Endothelial cell of umbilical vein (primary cell): ENCODE measurements around the gene BCL2A1. TPM values are rescaled to one million over a fixed set of nuclear protein-coding genes. Genes with fewer than 3 reads are reported as not detected.
"Not testable (repeated sequence)": the region's sequence is repeated elsewhere in the genome, so short reads cannot be mapped to it uniquely, and the experiment has no call there.

ENCODE experiments used
- BruUV-seq: library from RNA; stranded (reverse); fragments of 400-500 nt; replicated peaks from 2 replicates; lab custom pipeline; 2021; lab: Mats Ljungman, UMichigan
- CTCF ChIA-PET: fragments of 300-600, 350-600 bp; sonication (Branson Sonifier 250); formaldehyde crosslinking; loops from one replicate; lab custom pipeline; 2021; ENCODE audit warnings: antibody characterized with exemption, inconsistent platforms; lab: Charles Lee
- POLR2A ChIA-PET: fragments of 300-600, 350-600 bp; sonication (Branson Sonifier 250); formaldehyde crosslinking; loops from one replicate; lab custom pipeline; 2021; ENCODE audit warnings: antibody characterized with exemption, inconsistent platforms; lab: Charles Lee
- DNase-seq: peaks from one replicate; pipeline ENCODE4 v3.0.0-alpha.2; 2011; ENCODE audit warnings: low read depth, low spot score
- FAIRE-seq: peaks from 2 replicates; lab custom pipeline; 2011; peaks lifted over from hg19 to GRCh38; lab: Jason Lieb, UNC
- H2AFZ ChIP-seq: 2 replicates; pipeline ENCODE4 v1.6.0; 2012; ENCODE audit warnings: low read depth, low read length, control low read depth, inconsistent platforms
- H3K27ac ChIP-seq: 2 replicates; pipeline ENCODE4 v1.5.1; 2011; ENCODE audit warnings: low read depth, mild to moderate bottlenecking, control low read depth, low read length, moderate library complexity; ENCODE audit not compliant: insufficient read depth
- H3K27me3 ChIP-seq, 2 experiments: 2 replicates each; pipeline versions ENCODE4 v1.6.0 to v1.6.1; 2011; ENCODE audit warnings: low read length in 2 of 2, mixed read lengths in 1 of 2; ENCODE audit not compliant: control insufficient read depth in 2 of 2, insufficient read depth in 2 of 2
- H3K36me3 ChIP-seq, 2 experiments: 2 replicates in 1 of 2; 3 replicates in 1 of 2; pipeline ENCODE4 v1.5.1; 2011; ENCODE audit warnings: low read length in 2 of 2, mild to moderate bottlenecking in 1 of 2, moderate library complexity in 1 of 2; ENCODE audit not compliant: control insufficient read depth in 2 of 2, insufficient read depth in 2 of 2; ENCODE audit errors: extremely low read depth in 1 of 2
- H3K4me1 ChIP-seq: 3 replicates; pipeline ENCODE4 v1.5.1; 2011; ENCODE audit warnings: mild to moderate bottlenecking, low read length; ENCODE audit not compliant: control insufficient read depth, insufficient read depth; ENCODE audit errors: extremely low read depth
- H3K4me2 ChIP-seq: 2 replicates; pipeline ENCODE4 v1.6.1; 2011; ENCODE audit warnings: low read length, control low read depth, mixed read lengths; ENCODE audit not compliant: insufficient read depth
- H3K4me3 ChIP-seq, 3 experiments: fragments of 200-600 bp in 1 of 3; sonication (generic), shearing (Covaris generic) in 1 of 3; replicated peaks in 1 of 3; 2 replicates each; pipeline ENCODE4 v1.5.1; 2011 to 2016; ENCODE audit warnings: control low read depth in 3 of 3, low read length in 3 of 3, mild to moderate bottlenecking in 2 of 3, inconsistent platforms in 1 of 3, low read depth in 1 of 3, moderate library complexity in 1 of 3; ENCODE audit not compliant: insufficient read depth in 1 of 3
- H3K79me2 ChIP-seq: 2 replicates; pipeline ENCODE4 v1.6.0; 2012; ENCODE audit warnings: low read length, inconsistent platforms; ENCODE audit not compliant: control insufficient read depth, insufficient read depth
- H3K9ac ChIP-seq: replicated peaks from 2 replicates; pipeline ENCODE3; 2011; ENCODE audit warnings: low read length, control low read depth; ENCODE audit not compliant: insufficient read depth; ENCODE audit errors: extremely low read depth
- H3K9me1 ChIP-seq: replicated peaks from 3 replicates; pipeline ENCODE4 v1.6.0; 2011; ENCODE audit warnings: mild to moderate bottlenecking, low read length; ENCODE audit not compliant: control insufficient read depth, insufficient read depth; ENCODE audit errors: extremely low read depth
- H3K9me3 ChIP-seq: replicated peaks from 2 replicates; pipeline ENCODE4 v1.5.1; 2012; ENCODE audit warnings: low read length, inconsistent platforms; ENCODE audit not compliant: control insufficient read depth, insufficient read depth
- H4K20me1 ChIP-seq: replicated peaks from 2 replicates; pipeline ENCODE3; 2011; ENCODE audit warnings: mild to moderate bottlenecking, low read length; ENCODE audit not compliant: control insufficient read depth, insufficient read depth; ENCODE audit errors: extremely low read depth
- EZH2 ChIP-seq: IDR thresholded peaks from 2 replicates; pipeline ENCODE4 v1.6.1; 2012; ENCODE audit warnings: borderline replicate concordance, low read depth, mild to moderate bottlenecking, moderate library complexity, low read length, inconsistent platforms; ENCODE audit not compliant: severe bottlenecking
- JUN ChIP-seq: IDR thresholded peaks from 2 replicates; pipeline ENCODE4 v1.6.1; 2011; ENCODE audit warnings: borderline replicate concordance, low read depth; ENCODE audit not compliant: insufficient read length, insufficient read depth
- MAX ChIP-seq: IDR thresholded peaks from 2 replicates; pipeline ENCODE4 v1.6.1; 2011; ENCODE audit not compliant: insufficient read depth, insufficient read length
- MYC ChIP-seq: IDR thresholded peaks from one replicate; pipeline ENCODE4 v1.6.1; 2011; ENCODE audit warnings: mild to moderate bottlenecking, low read depth, low read length
- POLR2A ChIP-seq: IDR thresholded peaks from 2 replicates; pipeline ENCODE4 v1.6.1; 2012; ENCODE audit warnings: low read depth, mild to moderate bottlenecking, control low read depth, low read length
- dilution Hi-C: fragments of 300-500 bp; cut with MboI; formaldehyde crosslinking; loops from one replicate; pipeline ENCODE4 v1.15.0; 2019; ENCODE audit warnings: low sequenced_read_pairs; ENCODE audit not compliant: extremely low pct_ligation_motif_present
- intact Hi-C: fragments of 100-400 bp; cut with micrococcal nuclease; formaldehyde crosslinking; loops from one replicate; pipeline ENCODE4 v1.10.0; 2022
- polyA plus RNA-seq, 4 experiments: library from polyadenylated mRNA; depleted of rRNA in 3 of 4; stranded (reverse) in 3 of 4; unstranded in 1 of 4; fragments of >200 nt; gene quantifications; 2 replicates each; pipeline versions ENCODE4 v1.2.1 to v1.2.3, GENCODE V29; 2011 to 2012; ENCODE audit warnings: missing spikeins in 1 of 4
- total RNA-seq: library from RNA; stranded (reverse); gene quantifications from 2 replicates; pipeline ENCODE4 v1.2.3, GENCODE V29; 2021

The BCL2A1 gene
- total and polyA plus RNA-seq, 2 donors (not counting 3 experiments of a cell fraction or from before 2014, with no cell fraction given) = not detected

- no peak overlapping the region for H3K4me3 ChIP-seq
- no peak overlapping the region for H2AFZ ChIP-seq
- no TSS peak for BruUV-seq
- no peak overlapping the region for H3K9ac ChIP-seq
- DNase-seq = no peak
- ChIA-PET POLR2A (no interaction called here), CTCF (no interaction called here)
- no peaks in the 10 kb centered on the region for H4K20me1 ChIP-seq
- H3K27ac ChIP-seq = no peak overlapping the region
- no peak for FAIRE-seq
- H3K4me2 ChIP-seq = no peak overlapping the region
- H3K9me1 ChIP-seq = no peaks in the 10 kb centered on the region
- TF ChIP-seq POLR2A (no peak), MAX (no peak), JUN (no peak), MYC (no peak), EZH2 (no peak)
- H3K4me1 ChIP-seq = peaks cover under 1% of the 10 kb centered on the region
- intact Hi-C loops (no loop called here), dilution Hi-C loops (no loop called here)
- no peaks in the 10 kb centered on the region for H3K9me3 ChIP-seq
- H3K27me3 ChIP-seq = peaks cover 0 to 3% of the 10 kb centered on the region in 2 experiments
- H3K79me2 ChIP-seq = no peaks in the 10 kb centered on the region
- no peaks in the 10 kb centered on the region for H3K36me3 ChIP-seq
Measured at GRCh38 chr15:79929412-79929811, 41.6 kb downstream of the BCL2A1 start.

GRCh38 chr15:79926116-79926515 is 44.9 kb downstream of the BCL2A1 start:
- H3K9ac ChIP-seq, intact Hi-C loops, DNase-seq, H3K4me3 ChIP-seq, dilution Hi-C loops, H3K27me3 ChIP-seq, H3K27ac ChIP-seq, H3K9me3 ChIP-seq, H2AFZ ChIP-seq, H4K20me1 ChIP-seq, H3K4me1 ChIP-seq, FAIRE-seq, POLR2A ChIA-PET, H3K9me1 ChIP-seq, H3K36me3 ChIP-seq, BruUV-seq, H3K4me2 ChIP-seq: not testable (repeated sequence)
- CTCF ChIA-PET = interaction anchor here (0.6 kb wide), 1 partner anchor 58 kb away, joined by 3 read pairs; no protein-coding TSS in a partner anchor
- peaks cover 15% of the 10 kb centered on the region for H3K79me2 ChIP-seq
